ENCODE results near the gene DLX1.

The DLX1 gene

DNA sequence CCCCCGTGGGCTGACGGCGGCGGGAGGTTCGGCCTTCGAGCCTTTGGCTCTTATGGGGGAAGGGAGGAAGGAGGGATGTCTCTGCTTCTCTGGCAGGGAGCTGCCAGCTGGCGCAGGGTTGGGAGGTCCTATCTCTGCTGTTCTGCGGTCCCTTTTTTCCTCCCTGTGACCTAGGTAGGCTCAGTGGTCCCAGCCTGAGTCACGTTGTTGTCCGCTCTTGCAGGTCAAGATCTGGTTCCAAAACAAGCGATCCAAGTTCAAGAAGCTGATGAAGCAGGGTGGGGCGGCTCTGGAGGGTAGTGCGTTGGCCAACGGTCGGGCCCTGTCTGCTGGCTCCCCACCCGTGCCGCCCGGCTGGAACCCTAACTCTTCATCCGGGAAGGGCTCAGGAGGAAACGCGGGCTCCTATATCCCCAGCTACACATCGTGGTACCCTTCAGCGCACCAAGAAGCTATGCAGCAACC lies 2.5 kb downstream of the DLX1 start:
- DNase-seq: no peak

DNA sequence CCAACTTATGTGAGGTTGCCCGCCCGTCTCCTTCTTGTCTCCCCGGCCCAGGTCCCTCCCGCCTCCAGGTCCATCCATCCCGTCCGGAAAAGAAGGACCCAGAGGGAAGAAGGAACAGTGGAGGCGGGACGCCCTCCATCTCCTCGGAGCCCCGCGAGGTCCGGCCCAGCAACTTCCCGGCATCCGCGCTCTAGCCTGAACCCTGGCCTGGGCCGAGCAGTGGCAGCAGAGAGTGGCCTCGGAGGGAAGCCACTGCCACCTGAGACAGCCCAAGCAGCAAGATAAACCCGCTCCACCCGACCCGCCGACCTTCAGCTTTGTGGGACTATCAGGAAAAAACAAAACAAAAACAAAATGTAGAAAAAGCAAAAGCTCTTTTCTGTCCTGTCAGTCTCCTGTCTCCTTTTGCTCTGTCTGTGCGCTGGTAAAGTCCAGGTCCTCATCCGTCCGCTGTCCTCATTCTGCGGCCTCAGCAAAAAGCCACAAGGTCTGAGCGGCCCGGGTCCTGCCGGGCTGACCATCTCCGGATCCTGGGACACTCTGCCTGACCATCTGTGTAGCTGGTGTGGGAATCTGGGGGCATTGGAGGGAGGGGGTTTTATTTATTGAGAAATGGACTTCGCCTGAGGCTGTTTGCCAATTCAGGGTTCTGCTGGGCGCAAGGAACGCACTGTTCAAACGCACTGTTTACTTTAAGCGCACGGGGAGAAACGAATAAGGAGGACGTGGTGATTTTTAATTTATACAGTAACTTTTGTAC lies 3.1 kb downstream of the DLX1 start:
- no peak for DNase-seq

DNA sequence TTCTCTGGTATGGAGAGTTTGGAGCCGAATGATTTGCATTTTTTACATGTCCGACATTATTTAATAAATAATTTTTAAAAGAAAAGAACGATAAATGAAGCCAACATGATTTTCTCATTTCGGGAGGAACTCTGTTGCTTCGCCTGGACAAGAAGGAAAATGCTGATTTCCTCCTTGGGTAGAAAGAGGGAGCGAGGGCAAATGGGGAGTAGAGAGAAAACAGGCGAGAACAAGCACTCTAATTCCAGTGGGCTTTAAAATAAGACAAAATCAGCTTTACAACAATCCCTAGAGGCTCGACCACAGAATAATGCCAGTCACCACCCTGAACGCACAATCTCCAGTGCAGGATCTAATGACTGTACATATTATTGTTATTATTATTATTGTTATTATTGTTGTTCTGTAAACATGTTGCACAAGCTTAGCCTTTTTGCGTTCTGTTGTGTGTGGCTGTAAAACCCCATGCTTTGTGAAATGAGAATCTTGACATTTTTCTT lies 3.7 kb downstream of the DLX1 start:
- DNase-seq: no peak

DNA sequence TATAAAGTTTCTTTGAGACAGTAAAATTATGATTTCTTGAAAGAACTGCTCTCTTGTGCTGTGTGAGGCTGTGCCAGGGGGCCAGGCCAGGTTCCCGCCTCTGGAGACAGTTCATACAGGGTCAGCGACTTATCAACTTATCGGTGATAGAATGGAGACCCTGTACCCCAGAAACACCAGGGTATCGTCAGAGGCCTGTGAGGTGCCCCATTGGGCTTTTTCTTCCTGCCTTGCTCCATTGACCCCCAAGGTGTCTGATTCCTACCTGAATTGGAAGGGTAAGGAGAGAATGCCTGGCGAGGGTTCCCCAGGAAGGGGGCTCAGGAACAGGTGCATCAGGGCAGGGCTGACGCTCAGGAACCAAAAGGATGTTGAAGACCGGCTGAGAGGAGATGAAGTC lies 4.3 kb downstream of the DLX1 start:
- no peak for DNase-seq

DNA sequence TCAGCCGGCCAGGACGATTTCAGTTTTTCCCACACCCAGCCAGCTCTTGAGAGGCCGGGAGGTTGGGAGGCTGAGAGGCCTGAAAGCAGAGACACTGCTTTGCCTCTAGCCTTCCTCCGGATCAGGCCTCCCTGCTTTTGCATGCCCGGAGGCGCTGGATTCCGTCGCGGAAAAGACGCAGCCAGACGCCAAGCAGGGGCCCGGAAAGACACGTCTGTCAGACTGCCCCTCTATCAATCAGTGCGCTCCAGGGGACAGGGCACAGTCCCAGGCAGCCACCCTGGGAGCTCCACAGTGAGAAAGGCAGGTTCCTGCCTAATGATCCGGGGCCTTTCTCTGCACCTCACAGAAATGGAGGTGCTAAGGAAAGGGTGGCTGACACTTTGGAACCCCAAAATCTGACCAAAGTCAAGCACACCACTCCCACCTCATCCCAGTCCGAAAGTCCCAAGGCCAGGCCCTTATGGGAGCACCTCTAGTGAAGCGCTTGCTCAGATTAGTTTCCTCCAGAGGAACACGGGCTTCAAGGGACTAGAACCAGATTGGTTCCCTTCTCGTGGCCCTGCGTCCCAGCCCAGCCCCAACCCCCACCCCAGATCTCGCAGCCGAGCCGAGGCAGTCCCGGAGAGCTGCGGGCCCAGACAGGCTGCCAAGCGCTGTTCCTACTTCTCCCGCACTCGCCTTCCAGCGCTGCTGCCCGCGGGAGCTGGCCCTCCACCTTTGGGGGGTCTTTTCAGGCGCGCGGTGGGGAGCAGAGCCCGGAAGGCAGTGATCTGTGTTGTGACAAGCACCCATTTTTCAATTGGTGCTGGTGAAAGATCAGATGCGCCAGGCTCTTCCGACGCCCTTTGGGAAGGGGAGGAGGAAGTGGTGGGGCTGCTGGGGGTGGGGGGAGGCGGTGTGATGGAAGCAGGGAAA lies 5.0 kb downstream of the DLX1 start:
- DNase-seq: no peak

DNA sequence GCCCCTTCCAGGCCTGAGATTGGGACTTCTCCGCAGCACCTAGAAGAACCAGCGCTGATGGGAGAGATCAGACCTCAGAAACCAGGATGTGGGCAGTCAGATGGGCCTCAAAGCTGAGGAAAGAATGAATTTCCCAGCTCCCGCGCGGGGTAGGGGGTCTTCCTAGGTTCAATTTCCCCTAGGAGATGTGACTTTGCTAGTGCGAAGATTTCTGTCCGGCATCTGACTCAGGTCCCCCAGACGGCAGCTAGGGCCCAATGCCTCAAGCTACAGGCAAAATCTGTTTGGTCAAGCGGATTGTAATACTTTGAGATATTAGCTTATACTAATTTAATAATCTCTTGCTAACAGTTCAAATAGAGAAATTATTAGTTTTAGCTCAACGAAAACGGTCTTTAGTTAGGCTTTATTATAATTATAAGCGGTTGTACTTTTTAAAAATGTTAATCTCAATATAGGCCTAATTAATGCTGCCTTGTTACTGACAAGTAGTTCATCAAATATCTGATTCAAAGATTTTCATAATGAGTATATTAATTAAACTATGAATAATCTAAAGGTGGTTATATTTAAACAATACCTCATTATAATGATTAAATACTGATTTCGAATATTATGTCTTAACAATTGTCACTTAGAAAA lies 5.8 kb downstream of the DLX1 start:
- no peak for DNase-seq

DNA sequence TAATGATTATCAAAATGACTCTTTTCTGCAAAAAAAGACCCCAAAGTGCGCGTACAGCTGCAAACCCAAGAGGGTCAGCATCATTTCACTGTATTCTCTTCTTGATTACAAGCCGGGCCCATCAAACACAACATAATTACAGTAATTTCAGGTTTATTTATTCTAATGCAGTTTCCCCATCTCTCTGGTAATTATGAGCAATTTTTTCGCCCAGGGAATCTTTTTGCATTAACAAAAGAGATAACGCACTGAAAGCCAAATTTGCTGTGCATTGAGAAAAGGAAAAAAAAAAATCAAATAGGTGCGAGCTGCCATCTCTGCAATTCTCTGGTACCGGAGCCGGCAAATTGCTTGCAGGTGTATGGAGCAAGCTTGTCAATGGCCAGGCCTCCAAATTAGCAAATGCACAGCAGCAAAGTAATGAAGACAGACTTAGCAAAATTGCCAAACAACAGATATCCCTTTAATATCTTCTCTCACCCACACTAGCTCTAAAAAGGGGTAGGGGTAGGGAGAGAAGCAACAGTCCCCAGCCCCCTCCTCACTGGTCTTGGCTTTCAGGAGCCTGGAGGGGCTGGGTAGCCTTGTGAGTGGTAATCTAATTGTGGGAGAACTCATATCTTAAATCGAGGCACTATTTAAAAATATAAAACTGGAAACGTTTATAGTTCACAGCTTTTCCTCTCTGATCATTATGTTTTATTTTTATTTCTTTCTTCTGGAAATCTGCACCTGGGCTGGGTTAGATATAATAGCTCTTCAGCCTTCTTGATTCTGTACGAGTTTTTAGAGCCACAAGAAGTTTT lies 6.7 kb downstream of the DLX1 start:
- DNase-seq: no peak

DNA sequence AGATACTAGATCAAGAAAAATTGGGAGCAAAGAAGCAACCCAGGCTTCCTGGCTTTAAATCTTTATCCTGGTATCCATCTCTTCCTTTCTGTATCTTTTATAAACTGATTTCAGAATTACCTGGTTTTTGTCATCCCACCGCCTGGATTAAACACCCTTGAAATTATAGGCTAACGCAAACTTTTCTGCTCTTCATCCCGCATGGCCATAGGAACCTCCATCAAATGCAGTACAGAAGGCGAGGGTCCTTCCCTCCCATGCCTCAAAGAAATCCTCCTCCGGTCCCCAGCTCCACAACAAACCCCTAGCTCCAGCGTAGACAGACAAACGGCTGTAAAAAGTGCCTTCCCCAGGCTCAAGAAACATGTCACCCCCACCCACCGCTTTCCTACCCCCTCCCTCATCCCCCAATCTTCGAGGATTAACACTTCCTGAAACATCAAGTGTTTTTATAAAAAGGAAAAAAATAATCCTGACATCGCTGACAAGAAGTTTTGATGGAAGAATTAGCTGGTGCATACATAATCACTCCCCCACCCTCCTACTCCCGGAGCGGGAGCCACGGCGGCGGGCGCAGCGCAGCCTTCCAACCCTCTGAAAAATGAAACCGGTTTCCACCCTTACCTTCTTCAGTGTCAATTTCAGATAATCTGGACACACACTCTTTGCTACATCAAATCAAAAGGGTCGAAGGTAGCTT lies 7.6 kb downstream of the DLX1 start:
- no peak for DNase-seq

DNA sequence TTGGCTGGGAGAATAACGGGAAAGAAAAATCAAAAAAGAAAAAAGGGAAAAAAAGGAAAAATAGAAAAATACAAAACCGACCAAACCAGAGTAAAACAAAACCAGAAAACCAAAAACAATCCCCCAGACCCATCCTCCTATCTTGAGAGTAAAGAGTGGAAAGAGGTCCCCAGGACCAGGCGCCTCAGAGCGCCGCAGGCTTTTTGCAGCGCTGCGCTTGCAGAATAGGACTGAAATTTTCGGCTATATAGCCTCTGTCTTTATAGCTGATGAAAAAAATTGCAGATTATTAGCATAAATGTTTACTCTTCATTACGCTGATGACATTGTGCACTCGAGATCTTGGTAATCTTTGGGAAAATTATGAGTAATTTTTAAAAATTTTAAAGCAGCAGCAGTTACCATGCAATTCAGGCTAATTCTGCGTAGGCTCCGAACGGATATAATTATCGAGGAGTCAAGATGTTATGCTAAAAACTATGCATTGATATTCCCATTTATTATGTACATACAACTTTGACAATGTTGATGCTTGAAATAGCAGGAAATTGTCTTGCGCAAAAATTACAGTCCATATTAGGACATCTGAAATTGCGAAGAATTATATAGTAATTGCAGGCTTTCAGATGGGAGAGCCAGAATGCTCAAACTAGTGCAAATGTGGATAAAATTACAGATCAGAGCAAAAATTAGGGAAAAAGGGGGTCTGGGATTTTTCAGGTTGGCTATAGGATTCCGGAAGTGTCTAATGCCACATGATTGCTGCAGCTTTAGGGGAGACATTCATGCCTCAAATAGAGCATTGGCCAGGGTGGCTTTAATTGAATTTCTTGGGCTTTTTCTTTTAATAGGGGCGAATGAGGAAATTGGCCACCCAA lies 8.3 kb downstream of the DLX1 start:
- DNase-seq: no peak

DNA sequence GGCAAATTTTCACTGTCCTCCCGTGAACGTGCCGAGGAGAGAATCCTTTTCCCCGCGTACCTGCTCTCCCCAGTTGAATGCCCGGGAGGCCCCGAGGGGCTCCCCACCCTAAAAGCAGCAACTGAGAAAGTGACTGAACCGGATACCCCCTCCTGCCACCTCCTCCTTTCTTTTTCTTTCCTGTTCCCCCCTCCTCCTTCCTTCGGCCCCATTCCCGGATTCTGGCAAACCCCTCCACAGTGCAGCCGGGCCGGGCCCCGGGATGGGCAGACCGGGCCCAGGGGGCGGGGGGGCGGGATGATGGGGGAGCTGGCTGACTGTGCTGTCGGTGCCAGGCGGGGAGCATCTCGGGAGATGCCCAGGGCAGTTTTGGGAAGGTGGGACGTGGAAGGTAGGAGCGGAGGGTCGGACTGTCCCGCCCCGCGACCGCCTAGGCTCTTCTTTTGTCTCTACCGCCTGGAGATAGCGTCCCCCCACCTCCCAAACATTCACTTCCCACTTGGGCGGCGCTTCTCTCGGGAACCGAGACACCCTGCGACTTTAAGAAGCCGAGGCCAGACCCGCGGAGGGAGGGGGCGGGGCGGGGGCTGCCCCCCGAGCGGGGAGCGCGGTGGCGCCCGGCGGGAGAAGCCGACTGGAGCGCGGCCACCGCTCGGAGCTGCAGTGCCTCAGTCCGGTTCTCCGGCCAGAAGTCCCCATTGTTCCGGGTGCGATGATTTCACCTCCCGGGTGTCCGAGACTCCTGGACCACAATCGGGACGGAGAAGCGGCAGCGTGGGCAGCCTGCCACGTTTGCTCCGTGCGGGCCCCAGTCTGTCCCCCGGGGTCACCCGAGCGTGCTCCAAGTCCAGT lies 9.2 kb downstream of the DLX1 start:
- DNase-seq: no peak

DNA sequence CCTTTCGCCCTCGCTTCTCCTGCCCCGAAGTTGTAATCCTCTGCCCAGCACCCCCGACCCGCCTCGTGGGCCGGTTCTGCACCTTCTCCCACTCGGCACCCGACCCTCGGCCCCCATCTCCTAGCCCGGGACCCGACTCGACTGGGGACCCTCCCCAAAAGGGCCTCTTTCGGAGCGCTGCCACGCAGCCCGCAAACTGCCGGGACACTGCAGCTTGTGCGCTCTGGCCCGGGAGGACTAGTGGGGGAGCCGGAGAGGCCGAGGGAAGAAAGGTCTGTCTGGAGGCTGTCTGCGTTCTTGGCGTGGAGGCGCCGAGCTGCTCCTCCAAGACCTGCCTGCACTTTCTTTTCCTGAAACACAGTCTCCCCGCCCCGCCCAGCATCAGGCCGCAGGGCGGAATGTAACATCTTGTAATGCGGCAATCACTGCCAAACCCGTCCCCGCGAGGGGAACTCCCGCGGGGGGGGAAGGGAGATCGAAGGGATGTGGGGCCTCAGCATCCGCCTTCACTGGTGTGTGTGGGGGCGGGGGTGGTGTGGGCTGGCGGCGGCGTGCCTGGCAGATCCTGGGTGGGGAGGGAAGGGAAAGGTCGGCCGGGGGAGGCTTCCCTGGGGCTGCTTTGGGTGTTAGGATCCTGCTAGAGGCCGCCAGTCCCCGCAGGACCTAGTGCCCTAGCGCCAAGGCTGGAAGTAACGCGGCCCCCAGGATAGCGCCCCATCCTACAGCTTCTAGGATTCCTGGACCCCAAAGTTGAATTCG lies 10.0 kb downstream of the DLX1 start:
- DNase-seq: no peak

DNA sequence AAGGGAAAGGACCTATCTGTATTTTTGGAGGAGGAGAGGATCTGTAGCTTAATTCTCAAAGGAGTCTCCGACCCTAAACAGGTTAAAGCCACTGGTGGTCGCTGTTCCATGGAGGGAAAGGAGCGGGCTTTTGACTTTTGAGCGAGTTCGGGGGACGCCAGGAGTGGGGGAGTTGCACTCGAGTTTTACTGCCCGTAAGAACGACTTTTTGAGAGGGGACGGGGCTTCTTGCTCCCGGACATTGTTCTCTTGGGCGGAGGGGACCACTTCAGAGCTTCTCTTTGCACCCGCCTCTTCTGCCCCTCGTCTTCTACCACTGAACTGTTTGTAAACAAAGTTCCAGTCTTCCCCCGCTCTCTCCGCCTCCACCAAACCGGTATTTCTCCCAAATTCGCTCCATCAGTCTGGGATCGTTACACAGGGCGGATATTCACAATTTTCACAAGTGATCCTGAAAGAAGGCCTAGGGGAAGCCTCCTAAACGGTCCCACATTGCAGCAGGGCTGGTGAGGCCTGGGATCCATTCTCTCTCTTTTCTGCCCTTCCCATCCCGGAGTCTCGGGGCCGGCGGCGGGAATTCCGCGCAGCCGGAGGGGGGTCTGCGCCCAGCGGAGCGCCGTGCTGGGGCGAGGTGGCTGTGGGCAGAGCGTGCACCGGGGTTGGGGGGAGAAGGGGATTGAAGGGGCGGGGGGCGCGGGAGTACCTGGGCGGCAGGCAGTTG lies 10.8 kb downstream of the DLX1 start:
- no peak for DNase-seq

DNA sequence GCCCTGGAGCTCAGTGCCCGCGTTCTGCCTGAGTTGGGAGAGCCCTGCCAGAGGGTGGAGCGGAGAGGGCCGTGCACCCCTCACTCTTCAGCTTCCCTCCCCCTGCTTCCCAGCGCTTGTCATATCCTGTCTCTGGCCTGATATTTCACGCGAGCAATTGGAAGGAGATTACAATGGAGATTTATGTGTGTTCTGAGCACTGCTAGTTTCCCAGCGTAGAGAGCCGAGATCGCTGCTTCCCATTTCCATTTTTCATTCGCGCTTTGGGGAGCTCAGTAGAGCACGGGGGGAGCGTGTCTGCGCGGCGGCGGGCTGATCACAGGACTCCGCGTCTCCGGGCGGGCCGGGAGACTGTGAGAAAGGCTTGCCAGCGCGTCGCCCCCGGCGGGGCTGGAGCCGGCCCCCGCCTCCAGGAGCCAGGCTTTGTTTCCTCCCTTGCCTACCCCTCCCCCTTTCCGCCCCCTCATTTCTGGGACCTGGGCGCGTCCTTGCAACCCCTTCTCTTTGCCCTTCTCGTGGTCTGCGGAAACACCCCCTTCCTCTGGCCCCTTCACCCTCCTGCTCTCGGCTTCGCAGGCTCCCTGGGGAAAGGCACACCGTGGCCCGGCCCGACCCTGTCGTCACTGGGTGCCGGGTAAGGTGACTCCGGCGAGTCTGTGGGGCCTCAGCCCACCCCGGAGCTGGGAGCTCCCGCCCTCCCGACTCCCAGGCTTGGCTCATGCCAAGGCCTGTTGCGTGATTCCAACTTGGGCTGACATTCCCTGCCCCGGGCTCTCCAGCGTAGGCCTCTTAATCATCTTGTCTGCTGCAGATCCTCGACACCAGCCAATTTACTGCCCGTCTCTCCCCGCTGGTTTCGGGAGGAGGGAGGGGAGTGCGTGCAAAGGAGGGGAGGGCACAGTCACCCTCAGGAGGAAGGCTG lies 11.6 kb downstream of the DLX1 start:
- DNase-seq: no peak

DNA sequence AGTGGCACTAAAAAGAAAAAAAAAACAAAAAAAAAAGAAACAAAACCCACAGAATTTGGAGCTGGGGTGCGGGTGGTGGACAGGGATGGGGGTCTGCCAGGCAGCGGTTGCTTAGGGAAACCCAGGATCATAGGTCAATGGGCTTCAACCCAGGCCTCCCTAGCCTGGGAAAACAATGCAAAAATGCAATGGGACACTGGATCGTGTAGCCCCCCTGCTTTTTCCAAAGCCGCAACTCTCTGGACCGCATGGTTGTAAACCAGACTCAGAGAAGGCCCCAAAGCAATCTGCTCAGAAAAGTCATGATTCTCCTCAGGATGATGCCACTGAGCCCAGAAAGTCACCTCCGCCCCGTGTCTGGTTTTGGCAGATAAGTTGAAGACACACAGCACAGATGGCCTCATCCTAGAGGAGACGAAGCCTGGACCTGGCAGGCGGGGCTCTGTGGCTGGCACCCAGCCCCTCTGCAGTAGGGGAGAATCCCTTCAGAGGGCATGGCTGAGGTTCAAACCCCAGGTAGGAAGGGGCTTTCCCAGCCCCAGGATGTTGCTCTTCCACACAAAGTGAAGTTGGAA lies 12.3 kb downstream of the DLX1 start:
- no peak for DNase-seq

DNA sequence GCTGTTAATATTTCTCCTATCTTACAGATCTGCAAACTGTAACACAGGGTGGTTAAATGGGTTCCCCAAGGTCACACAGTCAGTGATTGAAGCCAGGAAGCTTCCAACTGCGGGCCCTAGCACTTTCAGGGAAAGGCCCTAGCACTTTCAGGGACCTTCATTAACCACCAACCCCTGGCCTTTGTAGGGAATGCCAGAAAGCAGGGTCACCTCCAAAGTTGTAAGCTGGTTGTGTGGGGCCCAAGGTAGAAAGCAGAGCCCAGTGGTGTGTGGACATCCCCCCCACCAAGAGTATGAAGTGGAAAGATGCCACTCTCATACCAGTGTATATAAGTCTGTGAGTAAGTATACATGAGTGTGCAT lies 13.0 kb downstream of the DLX1 start:
- DNase-seq: no peak

DNA sequence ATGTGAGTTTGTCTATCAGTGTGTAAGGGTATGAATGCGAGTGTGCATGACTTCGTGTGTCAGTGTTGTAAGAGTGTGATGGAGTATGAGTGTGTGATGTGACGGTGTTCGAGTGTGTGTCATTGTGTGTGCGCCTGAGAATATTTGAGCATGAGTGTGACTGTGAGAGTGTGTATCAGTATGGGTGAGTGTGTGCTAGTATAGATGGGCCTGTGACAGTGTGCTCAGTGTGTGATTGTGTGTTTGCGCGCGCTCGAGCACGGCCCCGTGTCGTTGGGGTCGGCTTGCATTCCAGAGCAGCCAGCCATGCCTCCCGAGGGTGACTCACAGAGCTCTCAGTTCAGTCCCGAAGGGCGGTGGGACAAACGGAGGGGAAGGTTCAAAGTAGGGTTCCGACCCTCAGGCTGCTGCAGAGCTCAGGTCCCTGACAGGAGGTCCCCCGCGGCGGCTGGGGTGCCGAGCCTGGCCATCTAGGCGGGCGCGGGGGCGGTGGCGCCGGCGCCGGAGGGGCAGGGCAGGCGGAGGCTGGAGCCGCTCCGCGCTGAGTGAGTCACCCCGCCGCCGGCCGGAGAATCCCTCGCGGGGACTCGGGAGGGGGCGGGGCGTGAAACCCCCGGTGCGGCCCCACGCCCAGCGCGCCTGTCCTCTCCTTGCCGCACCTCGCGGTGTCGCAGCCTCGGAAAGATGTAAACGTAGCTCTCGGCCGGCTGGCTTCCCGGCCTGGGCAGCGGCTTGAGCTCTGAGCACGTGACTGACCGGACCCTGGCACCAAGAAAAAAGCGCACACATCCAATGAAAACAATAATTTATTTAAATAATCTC lies 13.6 kb downstream of the DLX1 start:
- DNase-seq: no peak
